ENCODE results near the gene STXBP6. TPM values are rescaled to one million over a fixed set of nuclear protein-coding genes. Genes with fewer than 3 reads are reported as not detected.

The STXBP6 gene
- total RNA-seq, 1 experiment from 2014 or later, result not detected

- Histone ChIP-seq H3K36me3 (ENCODE audit: control insufficient read depth, insufficient read depth, low read length) (no peaks in the 10 kb centered on the region), H3K4me3 (ENCODE audit: low read depth in 2 of 2, low read length in 2 of 2) (no peak overlapping the region), H3K27ac (ENCODE audit: low read length) (no peak overlapping the region), H3K4me1 (ENCODE audit: control insufficient read depth, insufficient read depth, low read length) (no peaks in the 10 kb centered on the region), H3K9me3 (ENCODE audit: control insufficient read depth, insufficient read depth, low read depth, low read length) (no peaks in the 10 kb centered on the region), H3K27me3 (ENCODE audit: control insufficient read depth, insufficient read depth, low read length) (no peaks in the 10 kb centered on the region; the same call in 1 of the 2 replicates)
- ChIA-PET CTCF (no interaction called here), POLR2A (no interaction called here)
- in situ Hi-C loops (cut with HindIII; ENCODE audit: low pct_unique_long_range_greater_than_20kb, low sequenced_read_pairs), result no loop called here
- TF ChIP-seq CTCF (IDR thresholded peaks at IDR 0.05) (no peak), TCF7L2 (IDR thresholded peaks at IDR 0.05; ENCODE audit: low read depth, low read length) (no peak), REST (IDR thresholded peaks at IDR 0.05; ENCODE audit: insufficient read depth in 1 of 2, low read depth in 2 of 2, low read length in 1 of 2) (no peak), POLR2AphosphoS5 (IDR thresholded peaks at IDR 0.05; ENCODE audit: low read depth, low read length) (no peak), SIN3A (IDR thresholded peaks at IDR 0.05; ENCODE audit: borderline replicate concordance, insufficient read depth, low read depth, low read length) (no peak)
- ATAC-seq (no peak), DNase-seq (ENCODE audit: low read depth, low spot score) (no peak)
- intact Hi-C loops (cut with micrococcal nuclease; ENCODE audit: unreplicated experiment), result no loop called here
- no TSS peak for BruUV-seq (replicated peaks)
These were observed 236.1 kb downstream of the STXBP6 start for GRCh38 chr14:24813819-24814259.

DNA sequence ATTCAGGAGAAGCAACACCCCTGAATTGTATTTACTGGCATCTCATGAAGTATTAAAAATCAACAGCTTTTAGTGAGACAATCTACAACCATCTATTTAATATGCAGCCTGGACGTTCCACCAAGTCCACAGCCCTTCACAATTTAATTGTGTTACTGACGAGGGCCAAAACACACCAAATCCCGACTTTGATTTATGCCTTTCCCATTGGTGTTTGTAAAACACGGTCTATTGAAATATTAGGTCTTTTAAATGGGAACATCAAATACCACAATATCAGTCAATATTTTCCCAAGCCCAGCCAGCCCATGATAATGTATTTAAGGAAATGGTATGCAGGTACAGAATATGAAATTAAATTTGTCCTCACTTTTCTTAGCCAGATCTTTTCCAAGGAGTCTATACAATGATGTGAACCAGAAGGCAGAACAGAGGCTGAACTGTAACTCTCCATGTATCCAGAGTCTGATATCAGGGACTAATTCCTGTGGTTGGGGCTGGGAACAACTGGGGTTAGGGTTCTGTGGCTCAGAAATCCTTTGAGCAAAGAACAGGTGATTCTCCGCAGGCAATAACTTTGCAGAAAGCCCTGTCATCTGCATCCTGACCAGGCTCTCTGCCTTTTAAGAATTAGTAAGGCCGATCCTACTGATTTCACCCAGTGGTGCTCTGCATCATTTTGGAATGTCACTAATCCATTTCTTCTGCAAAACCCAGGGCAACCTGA, 236.7 kb downstream of the STXBP6 start:
- Histone ChIP-seq H3K36me3 (ENCODE audit: control insufficient read depth, insufficient read depth, low read length) (no peaks in the 10 kb centered on the region), H3K4me3 (ENCODE audit: low read depth in 2 of 2, low read length in 2 of 2) (no peak overlapping the region), H3K27me3 (ENCODE audit: control insufficient read depth, insufficient read depth, low read length) (no peaks in the 10 kb centered on the region; the same call in 1 of the 2 replicates), H3K4me1 (ENCODE audit: control insufficient read depth, insufficient read depth, low read length) (no peaks in the 10 kb centered on the region), H3K27ac (ENCODE audit: low read length) (no peak overlapping the region), H3K9me3 (ENCODE audit: control insufficient read depth, insufficient read depth, low read depth, low read length) (no peaks in the 10 kb centered on the region)
- DNase-seq (ENCODE audit: low read depth, low spot score), result no peak
- no peak for ATAC-seq
- POLR2A ChIA-PET, result no interaction called here
- CTCF ChIA-PET, result no interaction called here
- no peak for TF ChIP-seq CTCF (IDR thresholded peaks at IDR 0.05)
- TF ChIP-seq SIN3A (IDR thresholded peaks at IDR 0.05; ENCODE audit: borderline replicate concordance, insufficient read depth, low read depth, low read length), result no peak
- no peak for TF ChIP-seq POLR2AphosphoS5 (IDR thresholded peaks at IDR 0.05; ENCODE audit: low read depth, low read length)
- TF ChIP-seq TCF7L2 (IDR thresholded peaks at IDR 0.05; ENCODE audit: low read depth, low read length), result no peak
- TF ChIP-seq REST (IDR thresholded peaks at IDR 0.05; ENCODE audit: insufficient read depth in 1 of 2, low read depth in 2 of 2, low read length in 1 of 2), result no peak
- BruUV-seq (replicated peaks), result no TSS peak
- intact Hi-C loops (cut with micrococcal nuclease; ENCODE audit: unreplicated experiment), result no loop called here
- in situ Hi-C loops (cut with HindIII; ENCODE audit: low pct_unique_long_range_greater_than_20kb, low sequenced_read_pairs), result no loop called here
